ENCODE data around the gene TLE4. TPM values are rescaled to one million over a fixed set of nuclear protein-coding genes. Genes with fewer than 3 reads are reported as not detected.
"Not testable (repeated sequence)": the region's sequence is repeated elsewhere in the genome, so short reads cannot be mapped to it uniquely, and the experiment has no call there.

The TLE4 gene
- total RNA-seq, 1 donor, result 79.0 TPM

DNA sequence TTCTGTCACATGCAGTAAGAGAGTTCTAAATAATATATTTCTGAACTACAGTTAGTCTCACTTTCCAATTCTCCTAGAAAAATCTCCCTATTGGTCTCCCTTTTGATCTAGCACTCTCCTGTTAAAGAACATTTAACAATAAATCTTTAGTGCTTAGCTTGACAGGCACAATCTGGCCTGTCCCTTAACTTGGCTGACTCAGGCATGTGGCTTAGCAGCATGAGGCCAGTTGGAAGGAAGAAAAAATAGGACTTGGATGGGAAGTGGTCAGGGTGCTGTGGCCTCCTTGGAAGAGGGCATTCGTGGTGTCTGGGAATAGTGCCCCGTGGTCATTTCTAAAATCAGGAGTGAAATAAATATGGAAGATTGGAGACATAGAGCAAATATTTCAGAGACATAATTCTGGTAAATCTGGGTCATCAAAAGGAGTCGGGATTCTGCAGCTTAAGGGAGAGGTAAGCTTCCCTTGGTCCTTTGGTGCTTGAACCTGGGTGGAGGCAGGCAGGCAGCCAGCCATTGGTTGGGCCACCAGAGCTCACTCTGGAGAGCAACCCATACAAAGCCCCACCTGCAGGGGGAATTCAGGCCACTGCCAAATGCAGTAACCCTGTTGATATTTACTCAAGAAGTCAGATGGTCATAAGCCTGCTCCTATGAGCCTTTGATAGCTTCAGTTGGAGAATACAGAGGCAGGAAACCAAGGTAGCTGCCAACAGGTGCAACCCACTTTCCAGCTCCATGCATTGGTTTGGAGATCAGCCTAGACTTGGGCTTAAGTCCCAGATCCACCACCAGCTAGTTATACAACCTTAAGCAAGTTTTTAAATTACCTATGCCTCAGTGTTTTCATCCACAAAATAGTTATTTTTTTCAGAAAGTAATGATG is 28.8 kb upstream of the TLE4 start:
- H3K4me3 ChIP-seq (ENCODE audit: low read depth, low read length), result no peak overlapping the region
- DNase-seq (ENCODE audit: low read depth), result no peak
- TF ChIP-seq, protein P1, sequence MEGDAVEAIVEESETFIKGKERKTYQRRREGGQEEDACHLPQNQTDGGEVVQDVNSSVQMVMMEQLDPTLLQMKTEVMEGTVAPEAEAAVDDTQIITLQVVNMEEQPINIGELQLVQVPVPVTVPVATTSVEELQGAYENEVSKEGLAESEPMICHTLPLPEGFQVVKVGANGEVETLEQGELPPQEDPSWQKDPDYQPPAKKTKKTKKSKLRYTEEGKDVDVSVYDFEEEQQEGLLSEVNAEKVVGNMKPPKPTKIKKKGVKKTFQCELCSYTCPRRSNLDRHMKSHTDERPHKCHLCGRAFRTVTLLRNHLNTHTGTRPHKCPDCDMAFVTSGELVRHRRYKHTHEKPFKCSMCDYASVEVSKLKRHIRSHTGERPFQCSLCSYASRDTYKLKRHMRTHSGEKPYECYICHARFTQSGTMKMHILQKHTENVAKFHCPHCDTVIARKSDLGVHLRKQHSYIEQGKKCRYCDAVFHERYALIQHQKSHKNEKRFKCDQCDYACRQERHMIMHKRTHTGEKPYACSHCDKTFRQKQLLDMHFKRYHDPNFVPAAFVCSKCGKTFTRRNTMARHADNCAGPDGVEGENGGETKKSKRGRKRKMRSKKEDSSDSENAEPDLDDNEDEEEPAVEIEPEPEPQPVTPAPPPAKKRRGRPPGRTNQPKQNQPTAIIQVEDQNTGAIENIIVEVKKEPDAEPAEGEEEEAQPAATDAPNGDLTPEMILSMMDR (IDR thresholded peaks at IDR 0.05; ENCODE audit: insufficient read depth, low read depth, low read length), result no peak

DNA sequence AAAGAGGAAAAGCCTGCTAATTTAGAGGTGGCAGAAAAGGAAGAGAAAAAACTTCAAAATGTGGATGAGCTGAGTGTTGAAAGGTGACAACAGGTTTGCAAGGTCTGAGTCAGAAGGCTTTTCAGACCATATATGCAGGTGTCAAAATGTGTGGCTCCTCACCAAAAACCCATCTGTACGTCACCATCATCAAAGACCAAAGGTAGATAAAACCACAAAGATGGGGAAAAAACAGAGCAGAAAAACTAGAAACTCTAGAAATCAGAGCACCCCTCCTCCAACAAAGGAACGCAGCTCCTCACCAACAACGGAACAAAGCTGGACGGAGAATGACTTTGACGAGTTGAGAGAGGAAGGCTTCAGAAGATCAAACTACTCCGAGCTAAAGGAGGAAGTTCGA is 27.4 kb upstream of the TLE4 start:
- not testable (repeated sequence) for DNase-seq (ENCODE audit: low read depth); H3K4me3 ChIP-seq (ENCODE audit: low read depth, low read length)

DNA sequence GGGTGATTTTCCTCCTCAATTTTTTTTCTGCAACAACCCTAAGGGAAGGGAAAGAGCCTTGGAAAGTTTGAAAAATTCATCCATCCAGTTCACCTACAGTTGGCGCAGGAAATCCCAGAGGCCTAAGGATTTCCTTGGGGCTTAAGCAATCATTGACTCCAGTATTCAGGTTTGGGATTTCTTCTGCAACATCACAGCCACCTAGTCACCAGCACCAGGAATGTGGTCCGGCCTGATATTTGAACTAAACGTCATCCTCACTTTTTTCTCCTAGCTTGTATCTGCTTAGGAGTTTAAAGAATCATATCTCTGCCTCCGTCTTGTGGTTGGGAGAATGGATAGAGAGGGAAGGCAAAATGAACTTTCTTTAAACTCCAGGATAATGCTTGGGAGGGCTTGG is 20.2 kb upstream of the TLE4 start:
- no peak for DNase-seq (ENCODE audit: low read depth)
- no peak overlapping the region for H3K4me3 ChIP-seq (ENCODE audit: low read depth, low read length)
- TF ChIP-seq, protein P1 (IDR thresholded peaks at IDR 0.05; ENCODE audit: insufficient read depth, low read depth, low read length), result no peak

DNA sequence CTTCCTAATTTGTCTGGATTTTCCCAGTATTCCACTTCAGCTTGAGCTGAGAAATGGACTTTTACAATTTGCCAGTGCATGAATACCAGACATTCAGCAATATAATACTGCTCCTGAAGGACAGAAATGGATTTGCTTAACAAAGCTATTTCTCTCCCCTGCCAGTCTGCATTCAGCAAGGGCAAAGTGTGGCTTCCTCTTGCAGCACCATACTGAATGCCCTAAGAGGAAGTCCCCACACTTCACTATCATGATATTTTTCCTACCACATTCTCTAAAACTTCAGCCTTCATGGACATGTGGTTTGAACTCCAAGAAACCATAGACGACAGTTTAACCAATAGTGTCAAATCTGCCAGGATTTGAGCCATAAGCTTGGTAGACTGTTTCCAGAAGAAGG is 19.8 kb upstream of the TLE4 start:
- TF ChIP-seq, protein P1 (IDR thresholded peaks at IDR 0.05; ENCODE audit: insufficient read depth, low read depth, low read length), result no peak
- no peak overlapping the region for H3K4me3 ChIP-seq (ENCODE audit: low read depth, low read length)
- DNase-seq (ENCODE audit: low read depth), result no peak

DNA sequence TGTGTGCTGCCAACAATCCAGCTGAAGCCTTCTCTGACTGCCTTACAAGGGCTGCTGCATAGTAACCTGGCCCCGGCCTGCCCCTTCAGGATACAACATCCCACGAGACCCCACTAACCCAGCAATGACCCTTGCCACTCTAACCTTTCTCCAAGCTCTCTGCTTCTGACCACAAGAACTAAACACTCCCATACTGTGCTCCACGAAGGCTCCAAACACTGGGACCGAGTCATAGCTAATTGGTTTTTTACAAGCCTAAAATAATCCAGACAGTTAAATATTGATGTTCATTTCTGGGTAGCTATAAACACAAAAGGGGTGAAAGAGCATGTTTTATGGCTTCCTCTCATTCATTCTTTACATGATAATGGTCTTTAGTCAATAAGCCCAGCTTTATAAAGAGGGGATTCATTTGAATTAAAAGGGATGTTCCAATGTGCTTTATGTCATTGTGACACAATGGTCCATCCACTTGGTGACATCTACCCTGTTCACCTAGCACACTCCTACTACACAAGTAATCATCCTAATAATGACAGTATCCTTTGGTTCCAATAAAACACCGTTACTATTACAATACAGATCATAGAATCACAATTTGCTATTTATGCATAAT is 16.2 kb upstream of the TLE4 start:
- H3K4me3 ChIP-seq (ENCODE audit: low read depth, low read length), result no peak overlapping the region
- DNase-seq (ENCODE audit: low read depth), result peak; percentile 65
- TF ChIP-seq, protein P1 (IDR thresholded peaks at IDR 0.05; ENCODE audit: insufficient read depth, low read depth, low read length), result no peak

DNA sequence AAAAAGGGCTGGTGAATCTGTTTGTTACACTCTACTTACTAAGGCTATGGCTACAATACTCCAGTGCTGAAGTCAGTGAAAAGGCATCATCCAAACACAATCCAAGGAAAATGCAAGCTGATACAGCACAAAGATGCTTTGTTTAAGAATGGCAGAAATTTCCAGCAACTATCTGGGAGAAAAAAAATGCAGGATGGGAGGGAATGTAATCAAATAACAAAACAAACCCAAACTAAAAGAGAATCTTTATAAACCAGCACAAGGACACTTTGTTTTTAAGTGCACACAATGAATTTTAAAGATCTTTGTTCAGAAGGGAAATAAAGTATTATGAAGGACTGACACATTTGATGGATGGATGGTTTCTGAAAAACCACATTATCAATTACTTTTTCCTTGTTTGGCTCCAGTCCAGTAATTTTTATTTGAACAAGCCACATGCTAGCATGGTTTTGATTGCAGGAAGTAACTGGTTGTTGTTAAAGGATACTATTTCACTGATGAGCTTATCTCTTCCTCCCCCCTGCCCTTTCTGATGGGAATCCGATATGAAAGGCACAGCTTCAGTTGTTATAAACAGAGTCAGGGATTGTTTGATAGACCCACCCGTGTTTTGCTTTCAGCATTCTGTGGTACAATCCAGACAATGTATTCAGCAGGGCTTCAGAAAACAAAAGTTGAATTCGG is 12.1 kb upstream of the TLE4 start:
- DNase-seq (ENCODE audit: low read depth), result peak; percentile 8
- TF ChIP-seq, protein P1 (IDR thresholded peaks at IDR 0.05; ENCODE audit: insufficient read depth, low read depth, low read length), result no peak

DNA sequence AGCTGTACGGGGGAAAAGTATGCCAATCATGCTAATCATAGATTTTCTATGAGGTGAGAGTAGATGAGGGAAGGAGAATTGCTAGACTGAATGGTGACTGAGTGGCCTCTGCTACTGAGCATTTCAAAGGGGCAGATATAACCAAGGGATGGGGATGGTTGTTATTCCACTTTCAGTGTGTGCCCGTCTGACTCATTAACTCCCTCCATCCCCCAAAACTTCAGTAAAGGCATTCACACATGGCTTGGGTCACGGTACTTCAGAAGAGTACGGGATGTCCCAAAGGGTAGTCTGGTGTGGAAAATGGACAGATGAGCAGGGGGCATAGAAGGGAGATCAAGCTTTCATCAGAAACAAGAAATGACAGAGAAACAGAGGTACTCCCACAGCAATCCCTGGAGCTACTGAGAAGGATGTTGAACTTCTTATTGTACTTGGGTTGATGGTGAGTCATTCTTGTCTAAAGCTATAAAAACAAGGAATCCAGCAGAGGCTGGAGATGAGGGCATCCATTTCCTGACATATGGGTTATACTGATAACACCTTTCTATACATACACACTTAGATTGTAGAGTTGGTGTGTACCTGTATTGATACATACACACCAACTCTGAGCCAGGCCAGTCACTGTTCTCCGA is 8.9 kb upstream of the TLE4 start:
- H3K4me3 ChIP-seq (ENCODE audit: low read depth, low read length), result no peak overlapping the region
- no peak for DNase-seq (ENCODE audit: low read depth)
- TF ChIP-seq, protein P1 (IDR thresholded peaks at IDR 0.05; ENCODE audit: insufficient read depth, low read depth, low read length), result no peak

More for the DNA sequence above, 12.1 kb upstream of the TLE4 start:
- H3K4me3 ChIP-seq (ENCODE audit: low read depth, low read length), result no peak overlapping the region

Data from fibroblast of villous mesenchyme (primary cell).